Transverse colon (tissue), 4 donors: ENCODE results near the gene EXOSC10.

Experiments used
- POLR2AphosphoS5 ChIP-seq, 3 donors: sonication (generic); formaldehyde crosslinking; IDR thresholded peaks; one replicate each; pipeline ENCODE4 v1.6.1; 2016; ENCODE audit warnings: antibody characterized with exemption in 3 of 3
- TF ChIP-seq, protein P1 (sequence below), 5 experiments: fragments of 200-600 bp in 3 of 5; fragments of 450-650 bp in 2 of 5; sonication (generic) in 3 of 5; IDR thresholded peaks; 1 replicate in 2 of 5; 2 replicates in 3 of 5; pipeline ENCODE4 v1.5.1; 2016 to 2017; ENCODE audit warnings: antibody characterized with exemption in 5 of 5, inconsistent platforms in 3 of 5, mild to moderate bottlenecking in 2 of 5, moderate library complexity in 1 of 5

GRCh38 chr1:11064942-11065341 is 34.7 kb downstream of the EXOSC10 start:
- no peak for TF ChIP-seq POLR2AphosphoS5 (IDR thresholded peaks at IDR 0.05)
- TF ChIP-seq, protein P1, sequence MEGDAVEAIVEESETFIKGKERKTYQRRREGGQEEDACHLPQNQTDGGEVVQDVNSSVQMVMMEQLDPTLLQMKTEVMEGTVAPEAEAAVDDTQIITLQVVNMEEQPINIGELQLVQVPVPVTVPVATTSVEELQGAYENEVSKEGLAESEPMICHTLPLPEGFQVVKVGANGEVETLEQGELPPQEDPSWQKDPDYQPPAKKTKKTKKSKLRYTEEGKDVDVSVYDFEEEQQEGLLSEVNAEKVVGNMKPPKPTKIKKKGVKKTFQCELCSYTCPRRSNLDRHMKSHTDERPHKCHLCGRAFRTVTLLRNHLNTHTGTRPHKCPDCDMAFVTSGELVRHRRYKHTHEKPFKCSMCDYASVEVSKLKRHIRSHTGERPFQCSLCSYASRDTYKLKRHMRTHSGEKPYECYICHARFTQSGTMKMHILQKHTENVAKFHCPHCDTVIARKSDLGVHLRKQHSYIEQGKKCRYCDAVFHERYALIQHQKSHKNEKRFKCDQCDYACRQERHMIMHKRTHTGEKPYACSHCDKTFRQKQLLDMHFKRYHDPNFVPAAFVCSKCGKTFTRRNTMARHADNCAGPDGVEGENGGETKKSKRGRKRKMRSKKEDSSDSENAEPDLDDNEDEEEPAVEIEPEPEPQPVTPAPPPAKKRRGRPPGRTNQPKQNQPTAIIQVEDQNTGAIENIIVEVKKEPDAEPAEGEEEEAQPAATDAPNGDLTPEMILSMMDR (IDR thresholded peaks at IDR 0.05), result no peak
